ENCODE measurements around the gene UBE2L3.

GRCh38 chr22:21587803-21588611, 20.5 kb downstream of the UBE2L3 start:
- TF ChIP-seq CTCF (IDR thresholded peaks at IDR 0.05; ENCODE audit: borderline replicate concordance, extremely low read depth, low read length, poor library complexity, severe bottlenecking) (no peak), EZH2 (IDR thresholded peaks at IDR 0.05; ENCODE audit: borderline replicate concordance, low read depth, low read length, severe bottlenecking) (no peak)
